GM19239 (cell line): Measurements from ENCODE around the gene WWOX.
"Not testable (repeated sequence)": the region's sequence is repeated elsewhere in the genome, so short reads cannot be mapped to it uniquely, and the experiment has no call there.

Experiments
- DNase-seq: peaks from one replicate; pipeline ENCODE4 v3.0.0; 2011; ENCODE audit warnings: low spot score; ENCODE audit not compliant: insufficient read length
- FAIRE-seq: peaks from 2 replicates; lab custom pipeline; 2011; peaks lifted over from hg19 to GRCh38; lab: Jason Lieb, UNC

Gene WWOX

GRCh38 chr16:79036541-79036940 is 937.1 kb downstream of the WWOX start:
- FAIRE-seq, result no peak
- DNase-seq, result no peak

- FAIRE-seq (no peak), DNase-seq (no peak)
Measured at GRCh38 chr16:79037521-79038373, 938.3 kb downstream of the WWOX start.

- no peak for DNase-seq
- no peak for FAIRE-seq
Measured at GRCh38 chr16:79041206-79041605, 941.8 kb downstream of the WWOX start.

- no peak for FAIRE-seq
- DNase-seq, result no peak
Measured at GRCh38 chr16:79042141-79042540, 942.7 kb downstream of the WWOX start.

- no peak for FAIRE-seq
- no peak for DNase-seq
Measured at GRCh38 chr16:79042886-79043285, 943.4 kb downstream of the WWOX start.

- FAIRE-seq (no peak), DNase-seq (no peak)
Measured at GRCh38 chr16:79045191-79045590, 945.7 kb downstream of the WWOX start.

- peak; percentile 9 for DNase-seq
- FAIRE-seq, result no peak
Measured at GRCh38 chr16:79047337-79047736, 947.9 kb downstream of the WWOX start.

- no peak for DNase-seq
- no peak for FAIRE-seq
Measured at GRCh38 chr16:79049040-79049439, 949.6 kb downstream of the WWOX start.

- FAIRE-seq (no peak), DNase-seq (no peak)
Measured at GRCh38 chr16:79050063-79050462, 950.6 kb downstream of the WWOX start.

- no peak for FAIRE-seq
- DNase-seq, result no peak
Measured at GRCh38 chr16:79051313-79051712, 951.9 kb downstream of the WWOX start.

- not testable (repeated sequence) for FAIRE-seq, DNase-seq
Measured at GRCh38 chr16:79052198-79052597, 952.7 kb downstream of the WWOX start.

GRCh38 chr16:79053577-79053976 is 954.1 kb downstream of the WWOX start:
- DNase-seq (no peak), FAIRE-seq (no peak)

GRCh38 chr16:79054211-79054984 is 954.9 kb downstream of the WWOX start:
- FAIRE-seq (no peak), DNase-seq (no peak)

GRCh38 chr16:79055251-79055970 is 956.0 kb downstream of the WWOX start:
- no peak for DNase-seq
- FAIRE-seq, result no peak

GRCh38 chr16:79061181-79061580 is 961.7 kb downstream of the WWOX start:
- FAIRE-seq, result no peak

GRCh38 chr16:79062336-79062735 is 962.9 kb downstream of the WWOX start:
- FAIRE-seq (no peak), DNase-seq (no peak)

More at GRCh38 chr16:79061181-79061580, 961.7 kb downstream of the WWOX start:
- no peak for DNase-seq

GRCh38 chr16:79062821-79063220 is 963.4 kb downstream of the WWOX start:
- no peak for FAIRE-seq
- no peak for DNase-seq

- no peak for FAIRE-seq
- no peak for DNase-seq
Measured at GRCh38 chr16:79064256-79064972, 965.0 kb downstream of the WWOX start.

- no peak for FAIRE-seq
- no peak for DNase-seq
Measured at GRCh38 chr16:79066561-79066960, 967.1 kb downstream of the WWOX start.

- FAIRE-seq, result no peak
- no peak for DNase-seq
Measured at GRCh38 chr16:79067600-79067999, 968.1 kb downstream of the WWOX start.
